H1 (cell line): ENCODE results near the gene ARL6IP4. TPM values are rescaled to one million over a fixed set of nuclear protein-coding genes. Genes with fewer than 3 reads are reported as not detected.

ENCODE experiments used
- CTCF ChIA-PET: fragments of 300-600 bp; sonication (Branson Sonifier 250); formaldehyde crosslinking; loops from one replicate; lab custom pipeline; 2021; ENCODE audit not compliant: partially characterized antibody; lab: Charles Lee
- POLR2A ChIA-PET: fragments of 300-600 bp; sonication (Branson Sonifier 250); formaldehyde crosslinking; loops from one replicate; lab custom pipeline; 2021; ENCODE audit warnings: inconsistent platforms; ENCODE audit not compliant: partially characterized antibody; lab: Charles Lee
- DNase-seq, 2 experiments: peaks; one replicate each; pipeline versions ENCODE4 v3.0.0 to v3.0.0-alpha.2; 2010 to 2022; ENCODE audit warnings: low spot score in 2 of 2, low read depth in 1 of 2, mixed read lengths in 1 of 2
- FAIRE-seq: peaks from 2 replicates; lab custom pipeline; 2011; peaks lifted over from hg19 to GRCh38; lab: Jason Lieb, UNC
- H2AFZ ChIP-seq: 2 replicates; pipeline ENCODE4 v1.8.1; 2012; ENCODE audit warnings: low read length, inconsistent platforms
- H2AK5ac ChIP-seq: 2 replicates; pipeline ENCODE4 v1.6.1; 2013; ENCODE audit warnings: low read depth, low read length
- H2BK120ac ChIP-seq: replicated peaks from 2 replicates; pipeline ENCODE3; 2013; ENCODE audit warnings: low read depth, low read length, inconsistent platforms
- H2BK12ac ChIP-seq: 2 replicates; pipeline ENCODE4 v1.6.1; 2013; ENCODE audit warnings: low read depth, low read length
- H2BK15ac ChIP-seq: 2 replicates; pipeline ENCODE4 v1.6.1; 2013; ENCODE audit warnings: low read length
- H2BK20ac ChIP-seq: 2 replicates; pipeline ENCODE4 v1.6.1; 2013; ENCODE audit warnings: low read length
- H2BK5ac ChIP-seq: 2 replicates; pipeline ENCODE4 v1.6.1; 2013; ENCODE audit warnings: low read depth, low read length
- H3K14ac ChIP-seq: 2 replicates; pipeline ENCODE4 v1.6.1; 2013; ENCODE audit warnings: inconsistent platforms; ENCODE audit not compliant: insufficient read length
- H3K18ac ChIP-seq: 2 replicates; pipeline ENCODE4 v1.6.1; 2013; ENCODE audit warnings: low read length; ENCODE audit errors: extremely low read depth
- H3K23ac ChIP-seq: 2 replicates; pipeline ENCODE4 v1.6.1; 2013; ENCODE audit warnings: inconsistent platforms; ENCODE audit not compliant: insufficient read length
- H3K23me2 ChIP-seq: 2 replicates; pipeline ENCODE4 v1.6.1; 2013; ENCODE audit warnings: low read depth, low read length
- H3K27ac ChIP-seq: 2 replicates; pipeline ENCODE4 v1.6.1; 2011; ENCODE audit warnings: low read depth, low read length, inconsistent platforms
- H3K27me3 ChIP-seq, 4 experiments: replicated peaks in 1 of 4; 1 replicate in 1 of 4; 2 replicates in 3 of 4; pipeline versions ENCODE4 v1.6.1 to v1.8.1; 2011 to 2013; ENCODE audit warnings: low read length in 3 of 4, mild to moderate bottlenecking in 3 of 4, inconsistent platforms in 2 of 4, mixed read lengths in 2 of 4, moderate library complexity in 1 of 4; ENCODE audit not compliant: control insufficient read depth in 3 of 4, insufficient read depth in 3 of 4; ENCODE audit errors: extremely low read depth in 1 of 4
- H3K36me3 ChIP-seq, 4 experiments: 2 replicates each; pipeline versions ENCODE4 v1.6.1 to v1.8.1; 2011 to 2013; ENCODE audit warnings: mild to moderate bottlenecking in 4 of 4, low read length in 3 of 4, moderate library complexity in 2 of 4, control low read depth in 1 of 4, inconsistent platforms in 1 of 4; ENCODE audit not compliant: insufficient read depth in 4 of 4, control insufficient read depth in 2 of 4
- H3K4ac ChIP-seq: replicated peaks from 2 replicates; pipeline ENCODE3; 2013; ENCODE audit warnings: low read length, low read depth, mixed read lengths, inconsistent platforms; ENCODE audit not compliant: insufficient read length
- H3K4me1 ChIP-seq, 4 experiments: replicated peaks in 1 of 4; 1 replicate in 1 of 4; 2 replicates in 3 of 4; pipeline versions ENCODE4 v1.6.1 to v1.8.1; 2011 to 2013; ENCODE audit warnings: low read length in 3 of 4, inconsistent platforms in 2 of 4, mixed read lengths in 1 of 4; ENCODE audit not compliant: insufficient read depth in 4 of 4, control insufficient read depth in 3 of 4
- H3K4me2 ChIP-seq, 2 experiments: 2 replicates each; pipeline versions ENCODE4 v1.6.1 to v1.8.1; 2011 to 2013; ENCODE audit warnings: low read depth in 2 of 2, low read length in 2 of 2, control low read depth in 1 of 2, inconsistent platforms in 1 of 2, mild to moderate bottlenecking in 1 of 2; ENCODE audit not compliant: insufficient read depth in 1 of 2
- H3K4me3 ChIP-seq, 4 experiments: fragments of 200-600, 300-600 bp in 1 of 4; sonication (generic), shearing (Covaris generic), sonication (Bioruptor Twin) in 1 of 4; 2 replicates each; pipeline versions ENCODE4 v1.5.1 to v1.8.1; 2011 to 2016; ENCODE audit warnings: low read length in 4 of 4, low read depth in 3 of 4, control low read depth in 2 of 4, inconsistent platforms in 2 of 4, mild to moderate bottlenecking in 2 of 4, mixed read lengths in 1 of 4, moderate library complexity in 1 of 4; ENCODE audit not compliant: insufficient read depth in 2 of 4; ENCODE audit errors: extremely low read depth in 1 of 4
- H3K56ac ChIP-seq: replicated peaks from 2 replicates; pipeline ENCODE3; 2013; ENCODE audit warnings: low read depth, mild to moderate bottlenecking, mixed read lengths, low read length, inconsistent platforms; ENCODE audit not compliant: insufficient read length
- H3K79me1 ChIP-seq: 2 replicates; pipeline ENCODE4 v1.6.1; 2013; ENCODE audit warnings: low read depth, low read length, control low read depth
- H3K79me2 ChIP-seq, 2 experiments: 2 replicates each; pipeline versions ENCODE4 v1.6.1 to v1.8.1; 2012 to 2013; ENCODE audit warnings: low read length in 2 of 2, mild to moderate bottlenecking in 2 of 2, inconsistent platforms in 1 of 2; ENCODE audit not compliant: insufficient read depth in 2 of 2, control insufficient read depth in 1 of 2
- H3K9ac ChIP-seq, 4 experiments: replicated peaks in 1 of 4; 1 replicate in 1 of 4; 2 replicates in 3 of 4; pipeline versions ENCODE4 v1.6.1 to v1.8.1; 2011 to 2013; ENCODE audit warnings: low read depth in 3 of 4, low read length in 3 of 4, control low read depth in 2 of 4, mild to moderate bottlenecking in 2 of 4, moderate library complexity in 2 of 4, inconsistent platforms in 1 of 4; ENCODE audit errors: extremely low read depth in 1 of 4
- H3K9me3 ChIP-seq, 2 experiments: 2 replicates each; pipeline versions ENCODE4 v1.6.1 to v1.8.1; 2012 to 2013; ENCODE audit warnings: mild to moderate bottlenecking in 2 of 2, moderate library complexity in 2 of 2, control low read depth in 1 of 2, inconsistent platforms in 1 of 2, low read depth in 1 of 2, low read length in 1 of 2, mixed read lengths in 1 of 2; ENCODE audit not compliant: insufficient read depth in 2 of 2
- H4K20me1 ChIP-seq, 2 experiments: replicated peaks in 1 of 2; 2 replicates each; pipeline versions ENCODE3 to v1.8.1; 2011 to 2013; ENCODE audit warnings: inconsistent platforms in 2 of 2, low read length in 2 of 2, mild to moderate bottlenecking in 1 of 2; ENCODE audit not compliant: insufficient read depth in 2 of 2, control insufficient read depth in 1 of 2
- H4K5ac ChIP-seq: 2 replicates; pipeline ENCODE4 v1.6.1; 2013; ENCODE audit warnings: low read length, low read depth, mixed read lengths, inconsistent platforms; ENCODE audit not compliant: insufficient read length
- H4K8ac ChIP-seq: 2 replicates; pipeline ENCODE4 v1.8.0; 2013; ENCODE audit warnings: mild to moderate bottlenecking, moderate library complexity, low read length, inconsistent platforms; ENCODE audit not compliant: insufficient read depth; ENCODE audit errors: extremely low read depth
- H4K91ac ChIP-seq: replicated peaks from 2 replicates; pipeline ENCODE3; 2013; ENCODE audit warnings: low read length, mixed read lengths, inconsistent platforms; ENCODE audit not compliant: insufficient read length
- CREB1 ChIP-seq: IDR thresholded peaks from 2 replicates; pipeline ENCODE4 v1.6.1; 2012; ENCODE audit warnings: inconsistent platforms
- CTBP2 ChIP-seq: IDR thresholded peaks from 2 replicates; pipeline ENCODE4 v1.7.0; 2011; ENCODE audit warnings: borderline replicate concordance, mild to moderate bottlenecking, moderate library complexity, mixed read lengths, low read length; ENCODE audit not compliant: insufficient read depth, insufficient read length
- FOSL1 ChIP-seq: IDR thresholded peaks from 2 replicates; pipeline ENCODE4 v1.6.1; 2011; ENCODE audit warnings: mild to moderate bottlenecking, low read depth, low read length, moderate library complexity; ENCODE audit not compliant: insufficient read depth
- HDAC6 ChIP-seq: IDR thresholded peaks from one replicate; pipeline ENCODE4 v1.7.1; 2012; ENCODE audit warnings: low read depth, mild to moderate bottlenecking, inconsistent platforms, low read length, moderate library complexity
- JUND ChIP-seq: IDR thresholded peaks from 2 replicates; pipeline ENCODE4 v1.6.1; 2011; ENCODE audit warnings: mild to moderate bottlenecking, improper control_type of control experiment, low read length
- RBBP5 ChIP-seq: IDR thresholded peaks from 2 replicates; pipeline ENCODE4 v1.7.1; 2012; ENCODE audit warnings: low read depth, mild to moderate bottlenecking, inconsistent platforms, low read length, moderate library complexity, borderline replicate concordance
- SP1 ChIP-seq: IDR thresholded peaks from 2 replicates; pipeline ENCODE4 v1.6.1; 2011; ENCODE audit warnings: low read depth, low read length
- SP4 ChIP-seq: IDR thresholded peaks from 2 replicates; pipeline ENCODE4 v1.6.1; 2012; ENCODE audit warnings: low read length, inconsistent platforms
- SUZ12 ChIP-seq: fragments of 200-600 bp; sonication (generic); IDR thresholded peaks from 2 replicates; pipeline ENCODE4 v1.6.1; 2012; ENCODE audit warnings: mild to moderate bottlenecking, inconsistent platforms, low read length, moderate library complexity, mixed read lengths
- TEAD4 ChIP-seq: IDR thresholded peaks from 2 replicates; pipeline ENCODE4 v1.6.1; 2012; ENCODE audit warnings: low read depth, low read length, inconsistent platforms, mixed read lengths
- WGBS, 2 experiments: shearing (Covaris generic) in 1 of 2; methylation state at CpG; one replicate each; pipeline versions ENCODE4 v1.1.6 to v1.1.7; 2013 to 2015; ENCODE audit warnings: low lambda C conversion rate in 2 of 2, mixed read lengths in 2 of 2, inconsistent platforms in 1 of 2, low coverage in 1 of 2, missing lambda C conversion rate in 1 of 2; ENCODE audit not compliant: insufficient replicate concordance in 2 of 2, insufficient coverage in 1 of 2, insufficient read length in 1 of 2; ENCODE audit errors: extremely low coverage in 1 of 2, missing lambda C conversion rate in 1 of 2; 5-methylcytosine and 5-hydroxymethylcytosine counted together
- polyA plus RNA-seq, 7 experiments: library from polyadenylated mRNA; depleted of rRNA in 3 of 7; stranded (reverse) in 5 of 7; unstranded in 2 of 7; fragments of >200 nt in 5 of 7; fragments of 200-250 nt in 2 of 7; gene quantifications; 1 replicate in 5 of 7; 2 replicates in 1 of 7; 4 replicates in 1 of 7; pipeline versions ENCODE4 v1.2.1 to v1.2.3, GENCODE V29; 2011 to 2013; ENCODE audit warnings: missing spikeins in 2 of 7, mixed read lengths in 2 of 7
- total RNA-seq: library from RNA; stranded (reverse); fragmentation: NEBNext Ultra II Directional; extraction: Animal tissue kit (Norgen Biotek cat#: 25700); gene quantifications from 2 replicates; pipeline ENCODE4 v1.2.1, GENCODE V29; 2021
- TF ChIP-seq, protein P1 (sequence below): IDR thresholded peaks from 2 replicates; pipeline ENCODE4 v1.6.1; 2012; ENCODE audit warnings: inconsistent platforms

ARL6IP4 gene
- total and polyA plus RNA-seq, 2 of the 8 experiments (the other 6 are each of a cell fraction or from before 2014, with no cell fraction given), result 76.4 to 109 TPM

DNA sequence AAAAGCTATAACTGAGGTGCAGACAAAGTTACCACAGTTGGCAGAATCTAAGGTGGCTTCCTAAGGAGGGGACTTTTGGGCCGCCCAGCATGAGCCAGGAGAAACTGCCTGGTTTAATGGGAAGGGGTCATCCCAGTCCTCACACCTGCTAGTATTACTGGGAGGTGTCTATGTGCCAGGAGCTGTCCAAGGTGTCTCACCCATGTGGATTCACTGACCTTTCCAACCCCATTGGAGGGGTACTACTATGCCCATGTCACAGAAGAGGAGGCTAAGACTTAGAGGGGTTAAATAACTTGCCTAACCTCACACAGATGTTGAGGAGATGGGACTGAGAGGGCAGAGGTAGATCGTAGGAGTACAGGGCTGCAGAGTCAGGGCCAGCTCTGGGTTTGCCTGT is 24.4 kb upstream of the ARL6IP4 start:
- H3K23ac ChIP-seq, result no peak overlapping the region
- H4K20me1 ChIP-seq, result peaks cover 3 to 5% of the 10 kb centered on the region in 2 experiments
- H4K8ac ChIP-seq, result no peak overlapping the region
- H3K56ac ChIP-seq, result no peak overlapping the region
- ChIA-PET POLR2A (interaction anchor here (0.7 to 1.1 kb wide), 2 partner anchors 95 to 97 kb away, joined by 3 read pairs; no protein-coding TSS in a partner anchor), CTCF (interaction anchor here (0.8 to 21.5 kb wide), 6 partner anchors 9 to 107 kb away, joined by 3 to 473 read pairs (median 5); no protein-coding TSS in a partner anchor)
- no peaks in the 10 kb centered on the region for H3K27me3 ChIP-seq
- WGBS, 2 experiments, result 89% methylated on average over 2 of the region's 2 CpGs; no CpG with 5 or more reads in 1 of the 2 experiments
- H3K9me3 ChIP-seq, result no peaks in the 10 kb centered on the region
- no peak overlapping the region for H3K18ac ChIP-seq
- no peak overlapping the region for H4K91ac ChIP-seq
- no peaks in the 10 kb centered on the region for H3K79me1 ChIP-seq
- no peaks in the 10 kb centered on the region for H3K4me1 ChIP-seq
- H2BK120ac ChIP-seq, result no peak overlapping the region
- no peak for FAIRE-seq
- no peak overlapping the region for H2BK20ac ChIP-seq
- H2AK5ac ChIP-seq, result no peak overlapping the region
- no peak overlapping the region for H3K9ac ChIP-seq
- no peaks in the 10 kb centered on the region for H3K23me2 ChIP-seq
- no peak overlapping the region for H3K14ac ChIP-seq
- no peak overlapping the region for H3K4ac ChIP-seq
- no peak overlapping the region for H2BK12ac ChIP-seq
- H4K5ac ChIP-seq, result no peak overlapping the region
- H2AFZ ChIP-seq, result no peak overlapping the region
- no peak overlapping the region for H3K27ac ChIP-seq
- no peak overlapping the region for H3K4me3 ChIP-seq
- TF ChIP-seq TEAD4 (no peak), JUND (no peak), SP1 (no peak), RBBP5 (no peak), CTBP2 (no peak), SUZ12 (no peak), HDAC6 (no peak), FOSL1 (no peak), SP4 (no peak), CREB1 (no peak)
- TF ChIP-seq, protein P1, sequence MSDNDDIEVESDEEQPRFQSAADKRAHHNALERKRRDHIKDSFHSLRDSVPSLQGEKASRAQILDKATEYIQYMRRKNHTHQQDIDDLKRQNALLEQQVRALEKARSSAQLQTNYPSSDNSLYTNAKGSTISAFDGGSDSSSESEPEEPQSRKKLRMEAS, result no peak
- TF ChIP-seq, all 59 proteins: peak for 0
- Histone ChIP-seq H2BK15ac (no peak overlapping the region), H3K79me2 (no peaks in the 10 kb centered on the region), H3K36me3 (peaks cover 0 to 3% (median 0%) of the 10 kb centered on the region in 4 experiments; a peak in 1 of 8 replicates), H3K4me2 (no peak overlapping the region), H2BK5ac (no peak overlapping the region)
- no peak for DNase-seq
